ENCODE results near the gene ENTPD5.

The ENTPD5 gene

DNA sequence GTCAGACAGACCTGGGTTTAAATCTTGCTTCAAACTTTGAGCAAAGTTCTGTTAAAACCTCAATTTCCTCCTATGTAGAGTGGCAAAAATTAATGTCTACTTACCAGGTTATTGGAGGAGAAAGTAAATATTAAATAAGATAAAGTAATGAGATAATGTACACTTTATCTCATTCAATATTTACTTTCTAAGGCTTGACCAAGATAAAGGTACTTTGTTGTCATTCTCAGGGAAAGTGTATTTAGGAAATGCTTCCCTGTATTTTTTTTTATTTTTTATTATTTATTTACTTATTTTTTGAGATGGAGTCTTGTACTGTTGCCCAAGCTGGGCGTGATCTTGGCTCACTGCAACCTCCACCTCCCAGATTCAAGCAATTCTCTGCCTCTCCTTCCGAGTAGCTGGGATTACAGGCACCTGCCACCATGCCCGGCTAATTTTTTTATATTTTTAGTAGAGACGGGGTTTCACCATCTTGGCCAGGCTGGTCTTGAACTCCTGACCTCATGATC, 73.9 kb downstream of the ENTPD5 start:
- Histone ChIP-seq H3K36me3 (peaks cover under 1% of the 10 kb centered on the region; the same call in 1 of the 2 replicates), H3K4me3 (ENCODE audit: low read depth, low read length) (no peak overlapping the region), H3K27ac (no peak overlapping the region), H3K27me3 (ENCODE audit: insufficient read depth, low read depth, severe bottlenecking) (no peaks in the 10 kb centered on the region), H3K9me3 (ENCODE audit: severe bottlenecking) (no peaks in the 10 kb centered on the region)
- TF ChIP-seq, protein P1, sequence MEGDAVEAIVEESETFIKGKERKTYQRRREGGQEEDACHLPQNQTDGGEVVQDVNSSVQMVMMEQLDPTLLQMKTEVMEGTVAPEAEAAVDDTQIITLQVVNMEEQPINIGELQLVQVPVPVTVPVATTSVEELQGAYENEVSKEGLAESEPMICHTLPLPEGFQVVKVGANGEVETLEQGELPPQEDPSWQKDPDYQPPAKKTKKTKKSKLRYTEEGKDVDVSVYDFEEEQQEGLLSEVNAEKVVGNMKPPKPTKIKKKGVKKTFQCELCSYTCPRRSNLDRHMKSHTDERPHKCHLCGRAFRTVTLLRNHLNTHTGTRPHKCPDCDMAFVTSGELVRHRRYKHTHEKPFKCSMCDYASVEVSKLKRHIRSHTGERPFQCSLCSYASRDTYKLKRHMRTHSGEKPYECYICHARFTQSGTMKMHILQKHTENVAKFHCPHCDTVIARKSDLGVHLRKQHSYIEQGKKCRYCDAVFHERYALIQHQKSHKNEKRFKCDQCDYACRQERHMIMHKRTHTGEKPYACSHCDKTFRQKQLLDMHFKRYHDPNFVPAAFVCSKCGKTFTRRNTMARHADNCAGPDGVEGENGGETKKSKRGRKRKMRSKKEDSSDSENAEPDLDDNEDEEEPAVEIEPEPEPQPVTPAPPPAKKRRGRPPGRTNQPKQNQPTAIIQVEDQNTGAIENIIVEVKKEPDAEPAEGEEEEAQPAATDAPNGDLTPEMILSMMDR (IDR thresholded peaks at IDR 0.05; ENCODE audit: low read depth, low read length): no peak
- no peak for DNase-seq

DNA sequence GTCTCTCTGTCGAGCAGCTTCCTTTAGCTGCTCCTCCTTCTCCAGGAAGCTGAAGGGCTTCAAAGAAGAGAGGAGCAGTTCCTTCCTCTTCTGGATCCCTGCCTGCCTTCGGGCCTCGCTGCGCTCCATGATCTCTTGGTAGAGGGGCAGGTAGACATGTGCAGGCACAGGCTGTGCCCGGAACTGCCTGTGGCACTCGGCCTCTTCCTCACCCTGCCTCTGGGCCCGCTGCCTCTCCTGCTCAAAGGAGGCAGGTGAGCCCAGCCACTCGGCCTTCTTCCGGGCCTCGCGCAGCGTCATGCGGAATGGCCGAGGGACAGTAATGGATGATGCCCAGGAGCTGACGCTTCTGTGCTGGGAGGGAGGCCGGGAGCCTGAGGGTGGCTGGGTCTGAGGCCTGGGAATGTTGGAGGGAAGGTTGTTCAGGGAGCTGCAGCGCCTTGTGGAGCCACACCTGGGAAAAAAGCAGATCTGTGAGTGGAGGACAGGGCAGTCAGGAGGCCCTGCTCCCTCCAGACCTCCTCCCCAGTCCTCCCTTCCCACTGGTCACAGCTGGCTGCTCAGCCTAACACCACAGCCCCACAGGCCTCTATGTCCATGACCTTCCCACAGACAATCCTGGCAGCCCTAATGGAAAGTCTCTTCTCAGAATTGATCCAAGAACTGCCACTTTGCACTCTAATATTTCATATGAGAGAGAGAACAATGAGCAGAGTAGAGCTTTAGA, 74.5 kb downstream of the ENTPD5 start:
- Histone ChIP-seq H3K9me3 (ENCODE audit: severe bottlenecking) (no peaks in the 10 kb centered on the region), H3K4me3 (ENCODE audit: low read depth, low read length) (no peak overlapping the region), H3K27ac (no peak overlapping the region), H3K27me3 (ENCODE audit: insufficient read depth, low read depth, severe bottlenecking) (no peaks in the 10 kb centered on the region), H3K36me3 (peaks cover 5% of the 10 kb centered on the region; the same call in 1 of the 2 replicates)
- no peak for DNase-seq
- TF ChIP-seq, protein P1 (IDR thresholded peaks at IDR 0.05; ENCODE audit: low read depth, low read length): no peak

DNA sequence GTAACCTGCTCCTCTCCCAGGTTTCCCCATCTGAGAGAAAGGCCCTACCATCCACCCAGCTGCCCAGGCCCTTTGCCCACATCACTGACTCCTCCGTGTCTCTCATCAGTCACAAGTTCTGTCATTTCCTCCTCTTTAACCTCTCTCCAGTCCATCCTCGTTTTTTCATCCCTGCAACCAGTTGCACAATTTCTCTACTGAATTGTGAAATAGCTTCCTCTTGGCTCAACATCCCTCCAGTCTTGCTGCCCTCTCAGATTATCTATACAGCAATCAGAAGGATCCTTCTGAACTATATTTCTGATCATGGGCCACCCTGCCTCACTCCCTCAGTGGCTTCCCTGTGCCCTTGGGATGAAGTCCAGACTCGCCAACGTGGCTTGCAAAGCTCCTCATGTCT, 76.0 kb downstream of the ENTPD5 start:
- TF ChIP-seq, protein P1 (IDR thresholded peaks at IDR 0.05; ENCODE audit: low read depth, low read length): no peak
- H3K4me3 ChIP-seq (ENCODE audit: low read depth, low read length): no peak overlapping the region
- DNase-seq: no peak
- H3K27ac ChIP-seq: no peak overlapping the region
- no peaks in the 10 kb centered on the region for H3K27me3 ChIP-seq (ENCODE audit: insufficient read depth, low read depth, severe bottlenecking)
- peaks cover 5% of the 10 kb centered on the region; the same call in 1 of the 2 replicates for H3K36me3 ChIP-seq
- no peaks in the 10 kb centered on the region for H3K9me3 ChIP-seq (ENCODE audit: severe bottlenecking)

DNA sequence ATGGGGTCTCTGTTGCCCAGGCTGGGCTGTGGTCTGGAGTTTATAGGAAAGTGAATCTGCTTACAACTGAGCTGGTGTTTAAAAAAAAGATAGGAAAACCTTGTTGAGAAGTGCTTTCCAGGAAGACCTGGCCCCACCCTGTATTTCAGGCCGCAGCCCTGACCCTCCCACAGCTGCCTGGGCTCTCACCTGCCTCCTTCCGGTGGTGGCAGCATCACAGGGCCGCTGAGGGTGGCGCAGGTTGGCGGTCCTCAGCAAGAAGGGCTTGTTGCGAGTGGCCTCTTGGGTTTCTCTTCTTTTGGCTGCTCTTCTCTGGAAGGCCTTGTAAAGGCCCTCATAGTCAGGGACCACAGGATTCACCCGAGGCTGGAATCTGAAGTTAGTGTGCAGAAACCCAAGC, 76.9 kb downstream of the ENTPD5 start:
- Histone ChIP-seq H3K36me3 (peaks cover 5% of the 10 kb centered on the region), H3K27me3 (ENCODE audit: insufficient read depth, low read depth, severe bottlenecking) (no peaks in the 10 kb centered on the region), H3K27ac (no peak overlapping the region), H3K9me3 (ENCODE audit: severe bottlenecking) (no peaks in the 10 kb centered on the region), H3K4me3 (ENCODE audit: low read depth, low read length) (no peak overlapping the region)
- no peak for DNase-seq
- TF ChIP-seq, protein P1 (IDR thresholded peaks at IDR 0.05; ENCODE audit: low read depth, low read length): no peak

DNA sequence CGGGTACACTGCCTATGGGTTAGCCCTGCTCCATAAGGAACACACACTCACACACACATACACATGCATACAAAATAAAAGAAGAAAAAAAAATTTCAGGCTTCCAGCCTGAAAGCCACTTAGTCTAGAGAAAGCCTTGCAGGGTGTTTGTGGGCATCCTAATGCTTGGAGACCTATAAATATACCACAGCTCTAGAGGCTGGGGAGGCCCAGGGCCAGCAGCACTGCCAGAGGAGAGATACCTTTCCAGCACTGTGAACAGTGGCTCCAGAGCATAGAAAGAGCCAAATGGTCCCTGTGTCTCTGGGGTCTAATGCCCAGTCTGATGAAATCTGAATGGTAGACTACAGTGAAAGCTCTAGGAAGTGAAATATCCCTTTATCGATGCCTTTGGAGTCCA, 82.1 kb downstream of the ENTPD5 start:
- H3K27me3 ChIP-seq (ENCODE audit: insufficient read depth, low read depth, severe bottlenecking): no peaks in the 10 kb centered on the region
- no peaks in the 10 kb centered on the region for H3K9me3 ChIP-seq (ENCODE audit: severe bottlenecking)
- TF ChIP-seq, protein P1 (IDR thresholded peaks at IDR 0.05; ENCODE audit: low read depth, low read length): no peak
- no peak overlapping the region for H3K4me3 ChIP-seq (ENCODE audit: low read depth, low read length)
- DNase-seq: no peak
- H3K27ac ChIP-seq: no peak overlapping the region
- peaks cover 34% of the 10 kb centered on the region for H3K36me3 ChIP-seq
